ENCODE data around the gene TMED1. TPM values are rescaled to one million over a fixed set of nuclear protein-coding genes. Genes with fewer than 3 reads are reported as not detected.
"Not testable (repeated sequence)": the region's sequence is repeated elsewhere in the genome, so short reads cannot be mapped to it uniquely, and the experiment has no call there.

TMED1 gene
- total RNA-seq, result 20.0 TPM

GRCh38 chr19:10835754-10836478 lies at the start of gene TMED1:
TMED1 (minus strand) TSS chr19:10836212; CDS start chr19:10836191, 21 bp downstream.
- DNase-seq (ENCODE audit: low spot score), result peak; percentile 100
- peak; percentile 96 for ATAC-seq
- intact Hi-C loops (cut with DNase I), result no loop called here

- ATAC-seq, result no peak
These were observed 49.5 kb upstream of the TMED1 start for GRCh38 chr19:10885201-10886169.

GRCh38 chr19:10884274-10884673 lies 48.3 kb upstream of the TMED1 start:
- intact Hi-C loops (cut with DNase I), result no loop called here
- DNase-seq (ENCODE audit: low spot score) (no peak), ATAC-seq (no peak)

More at GRCh38 chr19:10885201-10886169, 49.5 kb upstream of the TMED1 start:
- intact Hi-C loops (cut with DNase I), result no loop called here
- DNase-seq (ENCODE audit: low spot score), result no peak

GRCh38 chr19:10882108-10882457 lies 46.1 kb upstream of the TMED1 start:
- intact Hi-C loops (cut with DNase I), result no loop called here
- no peak for DNase-seq (ENCODE audit: low spot score)
- ATAC-seq, result no peak

- no peak for DNase-seq (ENCODE audit: low spot score)
These were observed 45.5 kb upstream of the TMED1 start for GRCh38 chr19:10881403-10882107.

GRCh38 chr19:10878253-10878652 lies 42.2 kb upstream of the TMED1 start:
- DNase-seq (ENCODE audit: low spot score) (no peak), ATAC-seq (no peak)
- intact Hi-C loops (cut with DNase I), result loop anchor here (10.0 kb wide), 1 partner anchor 47 kb away; the partner anchor contains the start of genes TIMM29 and YIPF2

More at GRCh38 chr19:10881403-10882107, 45.5 kb upstream of the TMED1 start:
- intact Hi-C loops (cut with DNase I), result no loop called here
- no peak for ATAC-seq

- ATAC-seq, result not testable (repeated sequence)
- intact Hi-C loops (cut with DNase I), result loop anchor here (10.0 kb wide), 1 partner anchor 47 kb away; the partner anchor contains the start of genes TIMM29 and YIPF2
These were observed 41.6 kb upstream of the TMED1 start for GRCh38 chr19:10877608-10878007.

GRCh38 chr19:10876459-10877240 lies 40.6 kb upstream of the TMED1 start:
- no peak for DNase-seq (ENCODE audit: low spot score)
- peak; percentile 23 for ATAC-seq
- intact Hi-C loops (cut with DNase I), result loop anchor here (10.0 kb wide), 1 partner anchor 48 kb away; the partner anchor contains the start of genes TIMM29 and YIPF2

More at GRCh38 chr19:10877608-10878007, 41.6 kb upstream of the TMED1 start:
- not testable (repeated sequence) for DNase-seq (ENCODE audit: low spot score)

- no peak for ATAC-seq
- intact Hi-C loops (cut with DNase I), result loop anchor here (10.0 kb wide), 1 partner anchor 51 kb away; the partner anchor contains the start of genes TIMM29 and YIPF2
These were observed 38.0 kb upstream of the TMED1 start for GRCh38 chr19:10874024-10874423.

GRCh38 chr19:10872546-10873107 lies 36.6 kb upstream of the TMED1 start:
- ATAC-seq (no peak), DNase-seq (ENCODE audit: low spot score) (no peak)
- intact Hi-C loops (cut with DNase I), result loop anchor here (10.0 kb wide), 1 partner anchor 52 kb away; the partner anchor contains the start of genes TIMM29 and YIPF2

More at GRCh38 chr19:10874024-10874423, 38.0 kb upstream of the TMED1 start:
- DNase-seq (ENCODE audit: low spot score), result no peak

- ATAC-seq (peak; percentile 2), DNase-seq (ENCODE audit: low spot score) (peak; percentile 80)
- intact Hi-C loops (cut with DNase I), result loop anchor here (10.0 kb wide), 1 partner anchor 53 kb away; the partner anchor contains the start of genes TIMM29 and YIPF2
These were observed 35.9 kb upstream of the TMED1 start for GRCh38 chr19:10871711-10872545.

GRCh38 chr19:10870955-10871603 lies 35.1 kb upstream of the TMED1 start, which contains the start of gene CARM1:
CARM1 (plus strand) TSS chr19:10871553; CDS start chr19:10871703, 150 bp downstream.
- intact Hi-C loops (cut with DNase I), result loop anchor here (10.0 kb wide), 1 partner anchor 54 kb away; the partner anchor contains the start of genes TIMM29 and YIPF2
- ATAC-seq (peak; percentile 96), DNase-seq (ENCODE audit: low spot score) (peak; percentile 99)

- no peak for DNase-seq (ENCODE audit: low spot score)
- intact Hi-C loops (cut with DNase I), result loop anchor here (10.0 kb wide), 1 partner anchor 54 kb away; the partner anchor contains the start of genes TIMM29 and YIPF2
- ATAC-seq, result no peak
These were observed 34.5 kb upstream of the TMED1 start for GRCh38 chr19:10870501-10870954.

GRCh38 chr19:10869872-10870311 lies 33.9 kb upstream of the TMED1 start:
- intact Hi-C loops (cut with DNase I), result loop anchor here (10.0 kb wide), 1 partner anchor 55 kb away; the partner anchor contains the start of genes TIMM29 and YIPF2
- ATAC-seq, result not testable (repeated sequence)
- DNase-seq (ENCODE audit: low spot score), result peak; percentile 70

GRCh38 chr19:10868872-10869547 lies 33.0 kb upstream of the TMED1 start:
- no peak for DNase-seq (ENCODE audit: low spot score)
- ATAC-seq, result no peak
- intact Hi-C loops (cut with DNase I), result no loop called here

Measured in sciatic nerve (tissue), 2 donors.